WTC11 (cell line): ENCODE results near the gene GZMB.

Experiments used
- CTCF ChIP-seq: fragments of 200-600 bp; IDR thresholded peaks from 2 replicates; pipeline ENCODE4 v1.8.0; 2022; ENCODE audit warnings: antibody characterized with exemption
- FOXJ3 ChIP-seq: sonication (generic); formaldehyde crosslinking; IDR thresholded peaks from 2 replicates; pipeline ENCODE4 v1.9.0; 2021; ENCODE audit warnings: missing genetic modification reagents, mild to moderate bottlenecking, borderline replicate concordance
- IRF1 ChIP-seq: sonication (generic); formaldehyde crosslinking; IDR thresholded peaks from 2 replicates; pipeline ENCODE4 v1.8.0; 2023; ENCODE audit warnings: missing genetic modification reagents
- RELA ChIP-seq: sonication (generic); formaldehyde crosslinking; IDR thresholded peaks from 2 replicates; pipeline ENCODE4 v1.8.1; 2022; ENCODE audit warnings: missing genetic modification reagents, mild to moderate bottlenecking, borderline replicate concordance
- TCF7 ChIP-seq: sonication (generic); formaldehyde crosslinking; IDR thresholded peaks from 2 replicates; pipeline ENCODE4 v1.8.0; 2022; ENCODE audit warnings: mild to moderate bottlenecking, low read depth, missing genetic modification reagents, moderate library complexity
- TF ChIP-seq, protein P1 (sequence below): sonication (generic); formaldehyde crosslinking; IDR thresholded peaks from 2 replicates; pipeline ENCODE4 v1.8.1; 2022; ENCODE audit warnings: missing genetic modification reagents, borderline replicate concordance
- TF ChIP-seq, protein P2 (sequence below): sonication (generic); formaldehyde crosslinking; IDR thresholded peaks from 2 replicates; pipeline ENCODE4 v1.8.0; 2022; ENCODE audit warnings: mild to moderate bottlenecking, missing genetic modification reagents

GRCh38 chr14:24662753-24663152 is 28.8 kb upstream of the GZMB start:
- TF ChIP-seq RELA (CRISPR knock-in tag) (no peak), CTCF (no peak), TCF7 (CRISPR knock-in tag) (no peak), IRF1 (CRISPR knock-in tag) (no peak), FOXJ3 (no peak)
- TF ChIP-seq, protein P1, sequence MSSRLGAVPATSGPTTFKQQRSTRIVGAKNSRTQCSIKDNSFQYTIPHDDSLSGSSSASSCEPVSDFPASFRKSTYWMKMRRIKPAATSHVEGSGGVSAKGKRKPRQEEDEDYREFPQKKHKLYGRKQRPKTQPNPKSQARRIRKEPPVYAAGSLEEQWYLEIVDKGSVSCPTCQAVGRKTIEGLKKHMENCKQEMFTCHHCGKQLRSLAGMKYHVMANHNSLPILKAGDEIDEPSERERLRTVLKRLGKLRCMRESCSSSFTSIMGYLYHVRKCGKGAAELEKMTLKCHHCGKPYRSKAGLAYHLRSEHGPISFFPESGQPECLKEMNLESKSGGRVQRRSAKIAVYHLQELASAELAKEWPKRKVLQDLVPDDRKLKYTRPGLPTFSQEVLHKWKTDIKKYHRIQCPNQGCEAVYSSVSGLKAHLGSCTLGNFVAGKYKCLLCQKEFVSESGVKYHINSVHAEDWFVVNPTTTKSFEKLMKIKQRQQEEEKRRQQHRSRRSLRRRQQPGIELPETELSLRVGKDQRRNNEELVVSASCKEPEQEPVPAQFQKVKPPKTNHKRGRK (CRISPR knock-in tag): no peak
- TF ChIP-seq, protein P2, sequence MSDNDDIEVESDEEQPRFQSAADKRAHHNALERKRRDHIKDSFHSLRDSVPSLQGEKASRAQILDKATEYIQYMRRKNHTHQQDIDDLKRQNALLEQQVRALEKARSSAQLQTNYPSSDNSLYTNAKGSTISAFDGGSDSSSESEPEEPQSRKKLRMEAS (CRISPR knock-in tag): no peak
